CD14-positive monocyte (primary cell): Measurements from ENCODE around the gene PCGF3. TPM values are rescaled to one million over a fixed set of nuclear protein-coding genes. Genes with fewer than 3 reads are reported as not detected.

Experiments
- DNase-seq, 3 donors: peaks; one replicate each; pipeline ENCODE4 v3.0.0-alpha.2; 2011 to 2022
- H2AFZ ChIP-seq: 2 replicates; pipeline ENCODE4 v1.6.0; 2012; ENCODE audit warnings: mild to moderate bottlenecking, low read depth, low read length, inconsistent platforms; ENCODE audit not compliant: insufficient read depth, poor library complexity, severe bottlenecking
- H3K27ac ChIP-seq, 2 donors: 1 replicate in 1 of 2; 2 replicates in 1 of 2; pipeline ENCODE4 v1.5.1; 2012 to 2013; ENCODE audit warnings: low read length in 2 of 2, control low read depth in 1 of 2, inconsistent platforms in 1 of 2, low read depth in 1 of 2, mild to moderate bottlenecking in 1 of 2
- H3K27me3 ChIP-seq, 2 donors: one replicate each; pipeline versions ENCODE4 v1.6.0 to v1.6.1; 2011 to 2013; ENCODE audit warnings: low read length in 2 of 2; ENCODE audit not compliant: control insufficient read depth in 2 of 2, insufficient read depth in 2 of 2
- H3K36me3 ChIP-seq, 2 donors: replicated peaks in 1 of 2; 1 replicate in 1 of 2; 2 replicates in 1 of 2; pipeline versions ENCODE4 v1.5.1 to v1.6.1; 2012 to 2013; ENCODE audit warnings: low read length in 2 of 2, control low read depth in 1 of 2, inconsistent platforms in 1 of 2, mild to moderate bottlenecking in 1 of 2; ENCODE audit not compliant: insufficient read depth in 2 of 2, control insufficient read depth in 1 of 2
- H3K4me1 ChIP-seq, 2 donors: 1 replicate in 1 of 2; 2 replicates in 1 of 2; pipeline versions ENCODE4 v1.5.1 to v1.6.1; 2012 to 2013; ENCODE audit warnings: low read length in 2 of 2, control low read depth in 1 of 2, inconsistent platforms in 1 of 2, mild to moderate bottlenecking in 1 of 2, moderate library complexity in 1 of 2; ENCODE audit not compliant: insufficient read depth in 2 of 2, control insufficient read depth in 1 of 2
- H3K4me2 ChIP-seq: replicated peaks from 2 replicates; pipeline ENCODE3; 2012; ENCODE audit warnings: low read length, moderate library complexity, mild to moderate bottlenecking; ENCODE audit not compliant: poor library complexity, severe bottlenecking; ENCODE audit errors: extremely low read depth
- H3K4me3 ChIP-seq, 3 experiments: fragments of 200-600 bp in 1 of 3; sonication (generic) in 1 of 3; replicated peaks in 1 of 3; 1 replicate in 2 of 3; 2 replicates in 1 of 3; pipeline ENCODE4 v1.5.1; 2011 to 2013; ENCODE audit warnings: low read length in 3 of 3, mild to moderate bottlenecking in 3 of 3, control low read depth in 2 of 3, low read depth in 2 of 3, inconsistent platforms in 1 of 3, moderate library complexity in 1 of 3
- H3K79me2 ChIP-seq: 2 replicates; pipeline ENCODE4 v1.6.0; 2012; ENCODE audit warnings: mild to moderate bottlenecking, control low read depth, inconsistent platforms, low read length, moderate library complexity; ENCODE audit not compliant: insufficient read depth
- H3K9ac ChIP-seq: 2 replicates; pipeline ENCODE4 v1.6.0; 2017; ENCODE audit warnings: low read length, mild to moderate bottlenecking; ENCODE audit not compliant: insufficient read depth, poor library complexity, severe bottlenecking
- H3K9me3 ChIP-seq, 2 donors: replicated peaks in 1 of 2; 1 replicate in 1 of 2; 2 replicates in 1 of 2; pipeline versions ENCODE4 v1.5.1 to v1.6.1; 2012 to 2013; ENCODE audit warnings: low read length in 2 of 2, control low read depth in 1 of 2; ENCODE audit not compliant: control insufficient read depth in 1 of 2, insufficient read depth in 1 of 2
- H4K20me1 ChIP-seq: 2 replicates; pipeline ENCODE4 v1.6.0; 2012; ENCODE audit warnings: mild to moderate bottlenecking, low read length, control low read depth, moderate library complexity; ENCODE audit not compliant: insufficient read depth
- H3K27ac Mint-ChIP-seq, 7 donors: one replicate each; pipeline ENCODE4 v1.8.0; 2020; ENCODE audit warnings: mild to moderate bottlenecking in 7 of 7, mixed read lengths in 7 of 7, moderate library complexity in 6 of 7, inconsistent platforms in 2 of 7
- H3K27me3 Mint-ChIP-seq, 3 donors: one replicate each; pipeline ENCODE4 v1.8.0; 2021 to 2022; ENCODE audit warnings: low read depth in 3 of 3, mild to moderate bottlenecking in 3 of 3, mixed read lengths in 3 of 3, moderate library complexity in 3 of 3, inconsistent platforms in 1 of 3
- H3K36me3 Mint-ChIP-seq, 2 donors: one replicate each; pipeline ENCODE4 v1.8.0; 2020; ENCODE audit warnings: mixed read lengths in 2 of 2, inconsistent platforms in 1 of 2, mild to moderate bottlenecking in 1 of 2
- H3K4me1 Mint-ChIP-seq: one replicate; pipeline ENCODE4 v1.8.0; 2020; ENCODE audit warnings: mild to moderate bottlenecking, mixed read lengths
- H3K4me3 Mint-ChIP-seq, 2 donors: one replicate each; pipeline ENCODE4 v1.8.0; 2020; ENCODE audit warnings: mild to moderate bottlenecking in 2 of 2, mixed read lengths in 2 of 2, moderate library complexity in 1 of 2
- H3K9me3 Mint-ChIP-seq, 7 donors: one replicate each; pipeline ENCODE4 v1.8.0; 2020 to 2022; ENCODE audit warnings: mixed read lengths in 7 of 7, mild to moderate bottlenecking in 6 of 7, moderate library complexity in 6 of 7, inconsistent platforms in 2 of 7
- CTCF ChIP-seq: fragments of 200-600 bp; IDR thresholded peaks from one replicate; pipeline ENCODE4 v1.8.0; 2022; ENCODE audit warnings: antibody characterized with exemption, mild to moderate bottlenecking
- WGBS: methylation state at CpG from one replicate; pipeline ENCODE4 v1.1.5; 2013; ENCODE audit warnings: missing lambda C conversion rate; ENCODE audit not compliant: insufficient coverage; 5-methylcytosine and 5-hydroxymethylcytosine counted together
- intact Hi-C, 2 donors: fragments of 100-400 bp; cut with micrococcal nuclease; formaldehyde crosslinking; loops; one replicate each; pipeline versions ENCODE4 v1.15.0 to v1.15.1; 2023
- polyA plus RNA-seq, 3 donors: library from polyadenylated mRNA; depleted of rRNA in 1 of 3; unstranded in 2 of 3; stranded (reverse) in 1 of 3; fragments of 300-500 nt in 2 of 3; fragments of >200 nt in 1 of 3; fragmentation: Illumina TruSeq in 2 of 3; gene quantifications; 1 replicate in 2 of 3; 2 replicates in 1 of 3; pipeline ENCODE4 v1.2.3, GENCODE V29; 2012 to 2021

PCGF3 gene
- polyA plus RNA-seq, 3 donors, result 7.0 to 163 (median 8.3) TPM

GRCh38 chr4:749698-750666, 44.4 kb downstream of the PCGF3 start:
- Mint-ChIP-seq H3K9me3 (peaks cover 0 to 4% (median 0%) of the 10 kb centered on the region in 7 donors), H3K36me3 (peaks cover 44 to 72% of the 10 kb centered on the region in 2 donors), H3K27me3 (peaks cover 0 to 2% (median 0%) of the 10 kb centered on the region in 3 donors), H3K4me1 (no peaks in the 10 kb centered on the region), H3K4me3 (no peak overlapping the region), H3K27ac (peak overlapping the region in 1 of 7 donors; percentile 7)
- Histone ChIP-seq H3K4me1 (no peaks in the 10 kb centered on the region), H3K4me3 (no peak overlapping the region), H4K20me1 (peaks cover 55% of the 10 kb centered on the region), H2AFZ (no peak overlapping the region), H3K9ac (no peak overlapping the region), H3K9me3 (no peaks in the 10 kb centered on the region), H3K36me3 (peaks cover 44 to 71% of the 10 kb centered on the region in 2 donors), H3K79me2 (peaks cover 7% of the 10 kb centered on the region), H3K27ac (no peak overlapping the region), H3K4me2 (no peak overlapping the region), H3K27me3 (no peaks in the 10 kb centered on the region)
- intact Hi-C loops, result no loop called here
- 95% methylated on average over 14 of the region's 20 CpGs for WGBS
- DNase-seq, result no peak
- no peak for TF ChIP-seq CTCF

DNA sequence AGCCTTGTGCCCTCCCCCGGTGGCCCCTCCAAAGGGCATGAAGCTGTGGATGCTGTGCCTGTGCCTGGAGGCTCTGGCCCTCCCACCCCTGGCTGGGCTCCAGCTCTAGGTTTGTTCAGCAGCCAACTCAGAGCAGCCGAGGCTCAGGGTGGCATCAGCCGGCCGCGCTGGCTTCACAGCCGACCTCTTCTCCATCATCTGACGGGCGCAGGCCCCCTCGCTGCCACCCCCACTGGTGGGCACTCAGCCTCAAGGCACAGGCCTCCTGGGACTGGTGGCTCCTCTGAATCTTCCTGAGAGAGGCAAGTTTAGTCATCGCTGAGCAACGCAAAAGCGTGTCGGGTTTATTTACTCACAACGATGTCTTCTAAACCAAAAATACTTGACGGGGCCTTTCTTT, 46.0 kb downstream of the PCGF3 start:
- Mint-ChIP-seq H3K4me1 (no peaks in the 10 kb centered on the region), H3K27ac (no peak overlapping the region), H3K36me3 (peaks cover 53 to 83% of the 10 kb centered on the region in 2 donors), H3K27me3 (peaks cover 0 to 2% (median 0%) of the 10 kb centered on the region in 3 donors), H3K9me3 (peaks cover 0 to 7% (median 0%) of the 10 kb centered on the region in 7 donors), H3K4me3 (no peak overlapping the region)
- Histone ChIP-seq H3K79me2 (peaks cover 7% of the 10 kb centered on the region), H3K4me2 (no peak overlapping the region), H3K9ac (no peak overlapping the region), H3K36me3 (peaks cover 49 to 83% of the 10 kb centered on the region in 2 donors), H3K4me1 (no peaks in the 10 kb centered on the region), H3K27me3 (no peaks in the 10 kb centered on the region), H2AFZ (no peak overlapping the region), H3K4me3 (no peak overlapping the region), H4K20me1 (peaks cover 64% of the 10 kb centered on the region), H3K27ac (no peak overlapping the region), H3K9me3 (no peaks in the 10 kb centered on the region)
- no peak for TF ChIP-seq CTCF
- 98% methylated on average over 12 of the region's 15 CpGs for WGBS
- no peak for DNase-seq
- intact Hi-C loops, result no loop called here
